Epithelial cell of proximal tubule (primary cell): ENCODE results near the gene APPBP2. TPM values are rescaled to one million over a fixed set of nuclear protein-coding genes. Genes with fewer than 3 reads are reported as not detected.

Experiments
- DNase-seq: peaks from one replicate; pipeline ENCODE4 v3.0.0-alpha.2; 2011; ENCODE audit warnings: low read depth
- H3K4me3 ChIP-seq: 2 replicates; pipeline ENCODE4 v1.5.1; 2011; ENCODE audit warnings: low read depth, mild to moderate bottlenecking, low read length
- CTCF ChIP-seq: conservative IDR thresholded peaks from 2 replicates; pipeline ENCODE4 v1.5.1; 2012; ENCODE audit warnings: low read depth, mild to moderate bottlenecking, low read length
- total RNA-seq: library from RNA; depleted of rRNA; stranded (reverse); fragments of >200 nt; gene quantifications from 2 replicates; pipeline ENCODE4 v1.2.3, GENCODE V29; 2015

APPBP2 gene
- total RNA-seq, 1 donor from 2014 or later = 16.5 TPM

GRCh38 chr17:60545465-60546191 lies 19.6 kb upstream of the APPBP2 start:
- no peak for DNase-seq
- no peak for TF ChIP-seq CTCF
- H3K4me3 ChIP-seq = no peak overlapping the region

- no peak overlapping the region for H3K4me3 ChIP-seq
- no peak for TF ChIP-seq CTCF
- no peak for DNase-seq
Observed at GRCh38 chr17:60542071-60542470, 16.0 kb upstream of the APPBP2 start.

GRCh38 chr17:60540460-60540859 lies 14.4 kb upstream of the APPBP2 start:
- no peak for TF ChIP-seq CTCF
- no peak for DNase-seq
- no peak overlapping the region for H3K4me3 ChIP-seq

- DNase-seq = no peak
- TF ChIP-seq CTCF = no peak
- no peak overlapping the region for H3K4me3 ChIP-seq
Observed at GRCh38 chr17:60539807-60540206, 13.8 kb upstream of the APPBP2 start.

GRCh38 chr17:60538726-60539125 lies 12.7 kb upstream of the APPBP2 start:
- DNase-seq = no peak
- no peak overlapping the region for H3K4me3 ChIP-seq
- no peak for TF ChIP-seq CTCF

GRCh38 chr17:60535382-60536279 lies 9.6 kb upstream of the APPBP2 start:
- no peak overlapping the region for H3K4me3 ChIP-seq
- no peak for TF ChIP-seq CTCF
- no peak for DNase-seq
